ENCODE data around the gene PFKFB1.

Gene PFKFB1

GRCh38 chrX:54994099-54994498 lies at the start of gene PFKFB1:
TSS of gene PFKFB1 (minus strand) at chrX:54994188. CDS start at chrX:54994007, 181 bp downstream.
- no peak for DNase-seq (ENCODE audit: low read depth in 2 of 2)

DNA sequence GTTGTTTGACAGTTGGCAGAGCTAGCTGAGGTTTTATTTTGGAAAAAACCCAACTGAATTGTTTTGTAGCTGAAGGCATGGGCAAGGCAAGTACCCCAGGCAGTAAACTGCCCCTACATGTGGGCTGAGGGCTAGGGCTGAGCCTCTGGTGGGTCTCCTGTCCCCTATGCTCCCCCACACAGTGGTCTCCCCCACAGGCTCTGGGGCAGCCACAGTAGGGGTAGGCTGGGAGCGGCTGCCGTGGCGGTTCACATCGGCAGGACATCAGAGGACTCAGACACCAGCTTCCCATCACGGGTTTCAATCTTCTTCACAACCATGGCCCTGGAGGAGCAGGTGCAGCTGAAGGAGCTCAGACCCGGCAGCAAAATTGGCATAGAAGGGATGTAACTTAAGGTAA lies 47.5 kb upstream of the PFKFB1 start:
- DNase-seq (ENCODE audit: low read depth in 2 of 2), result no peak

DNA sequence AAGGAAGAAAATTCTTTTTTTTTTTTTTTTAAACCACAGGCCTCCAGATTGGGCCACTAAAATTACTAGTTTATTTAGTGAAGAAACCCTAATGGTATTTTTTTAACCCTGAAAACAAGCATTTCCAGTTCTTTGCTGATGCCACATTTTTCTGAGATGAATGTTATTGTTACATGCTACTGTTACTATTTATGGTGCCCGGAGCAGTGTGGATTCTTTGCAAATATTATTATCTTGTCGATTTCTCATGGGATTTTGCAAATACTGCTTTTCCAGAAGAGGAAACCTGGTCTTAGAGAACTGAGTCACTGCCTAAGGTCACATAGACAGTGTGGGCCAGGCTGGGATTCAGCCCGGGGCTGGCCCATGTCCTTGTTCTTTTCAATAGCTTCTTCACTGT lies 45.5 kb upstream of the PFKFB1 start:
- DNase-seq (ENCODE audit: low read depth in 2 of 2), result no peak

GRCh38 chrX:55033429-55033828 lies 39.4 kb upstream of the PFKFB1 start:
- no peak for DNase-seq (ENCODE audit: low read depth in 2 of 2)

GRCh38 chrX:55030271-55031205 lies 36.5 kb upstream of the PFKFB1 start, which contains the start of gene ALAS2:
TSS of gene ALAS2 (minus strand) at chrX:55030977. CDS start at chrX:55026000, 4,977 bp downstream.
- no peak for DNase-seq (ENCODE audit: low read depth in 2 of 2)

GRCh38 chrX:55029291-55029690 lies 35.3 kb upstream of the PFKFB1 start:
- no peak for DNase-seq (ENCODE audit: low read depth in 2 of 2)

DNA sequence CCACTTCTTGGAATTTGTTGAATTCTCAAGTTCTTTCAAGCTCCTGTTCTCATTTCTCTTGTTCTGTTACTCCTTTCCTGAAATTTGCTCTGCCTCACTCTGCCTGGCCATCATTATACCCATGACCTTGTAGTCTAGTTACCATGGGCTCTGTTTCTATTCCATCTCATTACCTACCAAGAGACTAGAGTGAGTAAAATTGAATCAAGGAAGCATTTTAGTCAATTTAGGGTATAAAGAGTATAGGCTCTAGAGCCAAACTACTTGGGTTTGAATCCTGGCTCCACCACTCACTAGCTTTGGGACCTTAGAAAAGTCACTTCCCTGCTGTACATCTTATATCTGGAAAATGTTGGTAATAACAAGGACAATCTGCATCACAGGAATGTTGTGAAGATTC lies 34.6 kb upstream of the PFKFB1 start:
- DNase-seq (ENCODE audit: low read depth in 2 of 2), result no peak

GRCh38 chrX:55028040-55028439 lies 34.1 kb upstream of the PFKFB1 start:
- DNase-seq (ENCODE audit: low read depth in 2 of 2), result no peak

DNA sequence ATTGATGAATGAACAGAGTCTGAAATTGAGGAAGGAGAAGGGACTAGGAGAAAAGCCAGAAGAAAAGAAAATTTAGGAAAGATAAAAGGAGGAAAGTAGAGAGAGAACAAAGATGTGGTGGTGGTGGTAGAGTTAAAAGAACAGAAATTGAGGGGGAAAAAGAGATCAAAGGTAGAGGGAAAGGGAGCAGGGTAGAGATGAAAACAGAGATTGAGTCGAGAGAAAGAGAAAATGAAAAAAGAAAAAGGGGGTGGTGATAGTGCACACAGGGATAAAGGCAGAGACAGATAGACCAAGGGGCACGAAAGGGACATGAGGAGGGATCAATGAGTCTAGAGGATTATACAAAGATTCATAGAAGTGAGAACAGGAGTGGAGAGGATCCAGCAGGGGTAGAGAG lies 32.9 kb upstream of the PFKFB1 start:
- DNase-seq (ENCODE audit: low read depth in 2 of 2), result no peak

- no peak for DNase-seq (ENCODE audit: low read depth in 2 of 2)
Observed at GRCh38 chrX:55026143-55026542, 32.2 kb upstream of the PFKFB1 start.

GRCh38 chrX:55014897-55015299 lies 20.9 kb upstream of the PFKFB1 start:
- no peak for DNase-seq (ENCODE audit: low read depth in 2 of 2)

- DNase-seq (ENCODE audit: low read depth in 2 of 2), result no peak
Observed at GRCh38 chrX:55011294-55011693, 17.3 kb upstream of the PFKFB1 start.

DNA sequence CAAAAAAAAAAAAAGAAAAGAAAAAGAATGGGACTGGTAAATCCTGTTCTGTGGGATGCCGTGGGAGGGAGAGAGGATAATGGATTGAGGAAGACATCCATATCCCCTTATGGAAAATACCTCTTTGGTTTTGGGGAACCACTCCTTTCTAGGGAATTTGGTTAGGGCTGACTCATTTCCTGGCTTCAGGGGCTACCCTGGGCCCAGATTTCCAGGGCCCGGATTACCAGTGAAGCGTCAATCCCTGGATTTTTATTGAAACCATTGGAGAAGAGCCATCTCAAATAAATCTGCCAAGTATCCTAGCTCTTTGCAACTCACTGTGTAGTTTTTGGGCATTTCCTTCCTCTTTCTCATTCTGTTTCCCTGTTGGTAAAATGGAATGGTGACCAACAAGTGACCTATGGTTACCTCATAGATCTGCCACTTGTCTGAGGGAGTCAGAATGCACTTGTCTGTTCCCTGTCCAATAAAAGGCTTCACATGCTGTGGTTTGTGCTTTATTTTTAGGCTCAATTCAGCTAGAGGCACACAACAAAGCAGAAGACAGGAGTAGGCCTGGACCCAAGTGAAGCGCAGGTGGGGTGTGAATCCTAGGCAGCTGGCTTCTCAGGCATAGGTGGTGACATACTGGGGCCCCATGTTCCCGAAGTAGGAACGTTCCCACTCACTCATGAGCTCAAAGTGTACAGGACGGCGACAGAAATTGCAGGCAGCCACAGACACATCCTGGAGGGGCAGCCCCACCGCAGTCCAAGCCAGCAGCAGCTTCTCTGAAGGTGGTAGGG lies 14.8 kb upstream of the PFKFB1 start:
- no peak for DNase-seq (ENCODE audit: low read depth in 2 of 2)

GRCh38 chrX:55007656-55008055 lies 13.7 kb upstream of the PFKFB1 start:
- DNase-seq (ENCODE audit: low read depth in 2 of 2), result no peak

DNA sequence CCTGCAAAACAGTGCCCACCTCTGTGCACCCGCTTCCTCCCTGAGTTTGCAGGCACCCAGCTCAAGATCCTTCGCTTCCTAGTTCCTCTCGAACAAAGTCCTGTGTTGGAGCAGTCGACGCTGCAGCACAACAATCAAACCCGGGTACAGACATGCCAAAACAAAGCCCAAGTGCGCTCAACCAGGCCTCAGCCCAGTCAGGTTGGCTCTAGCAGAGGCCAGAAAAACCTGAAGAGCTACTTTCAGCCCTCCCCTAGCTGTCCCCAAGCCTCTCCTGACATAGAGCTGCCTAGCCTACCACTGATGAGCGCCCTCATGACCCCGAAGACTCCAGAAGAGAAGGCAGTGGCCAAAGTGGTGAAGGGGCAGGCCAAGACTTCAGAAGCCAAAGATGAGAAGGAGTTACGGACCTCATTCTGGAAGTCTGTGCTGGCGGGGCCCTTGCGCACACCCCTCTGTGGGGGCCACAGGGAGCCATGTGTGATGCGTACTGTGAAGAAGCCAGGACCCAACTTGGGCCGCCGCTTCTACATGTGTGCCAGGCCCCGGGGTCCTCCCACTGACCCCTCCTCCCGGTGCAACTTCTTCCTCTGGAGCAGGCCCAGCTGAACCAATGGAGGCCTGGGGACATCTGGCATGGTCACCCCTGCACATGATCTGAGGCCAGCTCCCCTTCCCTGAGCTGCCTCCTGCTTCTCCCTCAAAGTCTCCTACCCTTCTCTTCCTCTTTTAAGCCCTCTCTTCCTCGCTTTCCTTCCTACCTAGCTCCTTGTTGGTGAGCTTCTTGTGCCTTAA lies 13.0 kb upstream of the PFKFB1 start:
- DNase-seq (ENCODE audit: low read depth in 2 of 2), result no peak

- no peak for DNase-seq (ENCODE audit: low read depth in 2 of 2)
Observed at GRCh38 chrX:55005256-55005655, 11.3 kb upstream of the PFKFB1 start.

- no peak for DNase-seq (ENCODE audit: low read depth in 2 of 2)
Observed at GRCh38 chrX:55004231-55004630, 10.2 kb upstream of the PFKFB1 start.

GRCh38 chrX:54999717-55000598 lies 6.0 kb upstream of the PFKFB1 start, which contains the start of gene APEX2:
TSS of gene APEX2 (plus strand) at chrX:55000363. CDS start at chrX:55000423, 60 bp downstream.
- peak; percentile 72 to 74 for DNase-seq (ENCODE audit: low read depth in 2 of 2)

- no peak for DNase-seq (ENCODE audit: low read depth in 2 of 2)
Observed at GRCh38 chrX:54995621-54996020, 1.6 kb upstream of the PFKFB1 start.

DNA sequence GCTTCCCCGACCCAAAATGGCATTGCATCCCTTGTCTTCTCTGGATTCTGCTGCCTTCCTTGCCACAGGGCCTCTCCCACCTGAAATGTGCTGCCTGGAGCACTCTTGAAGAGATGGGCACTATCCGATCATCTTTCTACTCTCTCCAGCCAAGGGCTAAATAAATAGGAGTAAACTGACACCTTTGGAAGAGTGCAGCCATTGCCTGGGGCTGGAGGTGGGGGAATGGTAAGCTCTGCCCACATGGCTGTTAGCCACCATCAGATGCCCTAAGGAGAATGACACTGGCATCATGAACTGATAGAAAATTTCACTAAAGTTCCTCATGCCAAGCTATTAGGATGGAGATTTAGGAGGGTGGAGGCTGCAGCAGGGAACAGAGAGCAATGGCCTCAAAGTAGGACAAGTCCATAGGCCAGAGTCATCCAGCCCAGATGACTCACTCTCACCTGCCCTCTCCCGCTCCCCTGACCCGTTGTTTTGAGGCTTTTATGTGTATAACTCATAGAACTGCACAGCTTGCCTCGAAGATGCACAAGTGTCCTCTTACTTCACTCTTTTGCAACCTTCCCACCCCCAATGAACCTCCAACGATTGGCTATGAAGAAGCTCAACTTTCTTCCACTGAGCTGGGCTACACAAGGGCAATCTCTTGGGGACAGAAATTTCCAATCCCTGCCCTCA lies 822 bp upstream of the PFKFB1 start:
- DNase-seq (ENCODE audit: low read depth in 2 of 2), result no peak

Measured in activated CD4-positive, alpha-beta T cell treated with anti-CD3 and anti-CD28 coated beads for 24 hours (primary cell).